GM18505 (cell line): ENCODE measurements around the gene NLRP5.
"Not testable (repeated sequence)": the region's sequence is repeated elsewhere in the genome, so short reads cannot be mapped to it uniquely, and the experiment has no call there.

Experiments used
- ATAC-seq: cut with Tn5 transposase; IDR thresholded peaks from one replicate; pipeline ENCODE4 v1.9.1; 2021; ENCODE audit not compliant: unreplicated experiment
- POLR2A ChIP-seq: IDR thresholded peaks from 4 replicates; pipeline ENCODE4 v1.6.1; 2011; ENCODE audit warnings: borderline replicate concordance; ENCODE audit not compliant: insufficient read depth, insufficient read length; ENCODE audit errors: extremely low read depth

Gene NLRP5

GRCh38 chr19:55986487-55986886 lies at the start of gene NLRP5:
NLRP5 (plus strand) TSS chr19:55986775.
- TF ChIP-seq POLR2A = no peak
- ATAC-seq = no peak

DNA sequence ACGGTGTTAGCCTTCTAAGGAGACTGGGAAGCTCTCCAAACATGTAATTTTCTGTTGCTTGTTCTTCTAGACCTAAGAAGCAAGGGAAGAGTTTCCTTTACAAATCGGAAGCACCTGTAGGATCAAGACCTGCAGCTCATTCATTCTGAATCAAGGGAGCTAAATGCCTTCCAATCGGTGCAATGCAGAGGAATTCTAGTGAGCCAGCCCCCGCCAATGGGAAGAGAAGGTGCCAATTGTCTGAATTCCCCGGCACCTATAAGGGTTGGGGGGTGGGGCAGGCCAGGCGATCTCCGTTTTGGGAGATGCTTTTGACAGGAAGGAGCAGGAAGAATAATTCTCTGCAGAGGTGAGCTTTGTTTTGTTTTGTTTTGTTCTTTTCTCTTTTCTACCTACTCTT lies 47.4 kb upstream of the NLRP5 start:
- ATAC-seq = no peak
- TF ChIP-seq POLR2A = no peak

GRCh38 chr19:55940306-55940705 lies 46.3 kb upstream of the NLRP5 start:
- ATAC-seq = no peak
- TF ChIP-seq POLR2A = no peak

- TF ChIP-seq POLR2A = no peak
- ATAC-seq = no peak
Measured at GRCh38 chr19:55947532-55947931, 39.0 kb upstream of the NLRP5 start, which contains the start of gene NLRP8. NLRP8 (plus strand) TSS chr19:55947832.

- ATAC-seq = not testable (repeated sequence)
Measured at GRCh38 chr19:55950566-55950965, 36.0 kb upstream of the NLRP5 start.

DNA sequence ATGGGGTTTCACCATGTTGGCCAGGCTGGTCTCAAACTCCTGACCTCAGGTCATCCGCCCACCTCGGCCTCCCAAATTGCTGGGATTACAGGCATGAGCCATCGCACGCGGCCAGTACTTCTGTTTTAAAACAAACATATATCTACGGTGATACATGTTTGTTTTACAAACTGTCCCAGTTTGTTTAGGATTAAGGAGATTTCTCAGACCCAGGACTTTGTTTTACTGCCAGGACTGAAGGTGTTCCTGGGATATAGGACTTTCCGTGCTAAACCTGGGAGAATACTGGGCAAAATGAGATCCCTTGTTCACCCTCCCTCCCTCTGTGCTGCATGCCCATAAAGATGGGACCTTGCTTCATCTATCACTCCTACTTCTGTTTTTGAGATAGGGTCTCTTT lies 30.1 kb upstream of the NLRP5 start:
- no peak for TF ChIP-seq POLR2A
- ATAC-seq = no peak

DNA sequence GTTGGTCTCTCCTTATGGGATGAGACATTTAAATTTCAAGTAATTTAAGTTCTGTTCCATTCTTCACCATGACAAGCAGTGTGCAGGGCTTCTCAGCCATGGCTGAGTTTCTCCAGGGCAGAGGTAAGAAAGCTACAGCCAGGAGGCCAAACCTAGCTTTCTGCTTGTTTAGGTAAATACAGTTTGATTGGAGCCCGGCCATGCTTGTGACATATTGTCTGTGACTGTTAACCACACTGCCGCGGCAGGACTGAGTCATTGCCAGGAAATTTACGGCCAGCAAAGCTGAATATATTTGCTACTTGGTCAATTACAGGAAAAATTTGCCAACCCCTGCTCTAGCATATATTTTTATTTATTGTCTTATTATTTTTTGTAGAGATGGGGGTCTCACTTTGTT lies 28.2 kb upstream of the NLRP5 start:
- ATAC-seq = no peak
- TF ChIP-seq POLR2A = no peak

- no peak for ATAC-seq
- TF ChIP-seq POLR2A = no peak
Measured at GRCh38 chr19:55959996-55960675, 26.4 kb upstream of the NLRP5 start.

- no peak for ATAC-seq
- TF ChIP-seq POLR2A = no peak
Measured at GRCh38 chr19:55962186-55962585, 24.4 kb upstream of the NLRP5 start.

GRCh38 chr19:55973982-55974381 lies 12.6 kb upstream of the NLRP5 start:
- TF ChIP-seq POLR2A = no peak
- no peak for ATAC-seq

GRCh38 chr19:55980415-55980814 lies 6.2 kb upstream of the NLRP5 start:
- no peak for ATAC-seq
- no peak for TF ChIP-seq POLR2A

DNA sequence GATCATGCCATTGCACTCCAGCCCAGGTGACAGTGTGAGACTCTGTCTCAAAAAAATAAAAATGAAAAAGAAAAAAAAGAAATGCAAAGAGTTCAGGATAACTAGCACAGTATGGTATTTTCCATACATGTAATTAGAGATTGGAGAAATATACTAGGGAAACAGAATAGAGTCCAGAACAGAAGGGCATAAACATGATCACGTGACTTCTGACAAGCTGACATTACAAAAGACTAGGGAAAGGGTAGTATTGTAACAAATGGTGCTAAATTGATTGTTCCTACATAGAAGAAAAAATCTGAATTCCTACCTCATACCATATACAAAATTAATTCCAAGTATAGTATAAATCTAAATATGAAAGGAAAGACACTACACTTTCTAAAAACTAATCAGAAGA lies 1.3 kb upstream of the NLRP5 start:
- no peak for ATAC-seq
- TF ChIP-seq POLR2A = no peak

GRCh38 chr19:55990831-55991230 lies 4.3 kb downstream of the NLRP5 start:
- no peak for TF ChIP-seq POLR2A
- no peak for ATAC-seq

GRCh38 chr19:55993492-55993891 lies 6.9 kb downstream of the NLRP5 start:
- ATAC-seq = no peak
- no peak for TF ChIP-seq POLR2A

- no peak for TF ChIP-seq POLR2A
- no peak for ATAC-seq
Measured at GRCh38 chr19:56014765-56015164, 28.2 kb downstream of the NLRP5 start.
